Thoracic aorta (tissue), 2 donors: Measurements from ENCODE around the gene CHRM2. TPM values are rescaled to one million over a fixed set of nuclear protein-coding genes. Genes with fewer than 3 reads are reported as not detected.

Source experiments
- ATAC-seq: fragments of 150-250 bp; one replicate; pipeline ENCODE4 v1.8.0; 2017; ENCODE audit warnings: low read depth; ENCODE audit not compliant: insufficient number of reproducible peaks, low FRiP score
- DNase-seq: peaks from one replicate; pipeline ENCODE4 v3.0.0-alpha.2; 2020; ENCODE audit warnings: low spot score
- H3K27ac ChIP-seq, 2 donors: fragments of 200-600 bp; sonication (generic); 1 replicate in 1 of 2; 2 replicates in 1 of 2; pipeline ENCODE4 v1.5.1; 2016; ENCODE audit warnings: mild to moderate bottlenecking in 2 of 2, moderate library complexity in 2 of 2
- H3K27me3 ChIP-seq: fragments of 200-600 bp; sonication (generic); replicated peaks from 2 replicates; pipeline ENCODE4 v1.6.0; 2016; ENCODE audit warnings: mild to moderate bottlenecking; ENCODE audit not compliant: insufficient read depth
- H3K36me3 ChIP-seq: fragments of 200-600 bp; sonication (generic); one replicate; pipeline ENCODE4 v1.5.1; 2016
- H3K4me1 ChIP-seq, 2 donors: fragments of 200-600 bp; sonication (generic); 1 replicate in 1 of 2; 2 replicates in 1 of 2; pipeline versions ENCODE4 v1.5.1 to v1.6.0; 2016; ENCODE audit warnings: low read depth in 2 of 2, mild to moderate bottlenecking in 1 of 2; ENCODE audit not compliant: control insufficient read depth in 1 of 2
- H3K4me3 ChIP-seq: fragments of 200-600 bp; sonication (generic); 2 replicates; pipeline ENCODE4 v1.5.1; 2016; ENCODE audit warnings: mild to moderate bottlenecking
- H3K9me3 ChIP-seq: fragments of 200-600 bp; sonication (generic); 2 replicates; pipeline ENCODE4 v1.5.1; 2016
- CTCF ChIP-seq: fragments of 200-600 bp; sonication (generic); IDR thresholded peaks from one replicate; pipeline ENCODE4 v1.5.1; 2019; ENCODE audit warnings: antibody characterized with exemption
- total RNA-seq, 2 donors: library from RNA; depleted of rRNA; stranded (reverse); fragments of >200 nt; gene quantifications; one replicate each; pipeline versions ENCODE4 v1.1.0 to v1.2.3, GENCODE V29; 2016

Gene CHRM2
- total RNA-seq, 2 donors from 2014 or later = not detected

- Histone ChIP-seq H3K4me1 (no peaks in the 10 kb centered on the region), H3K4me3 (no peak overlapping the region), H3K9me3 (no peaks in the 10 kb centered on the region), H3K36me3 (no peaks in the 10 kb centered on the region), H3K27me3 (no peaks in the 10 kb centered on the region), H3K27ac (no peak overlapping the region)
- DNase-seq (no peak), ATAC-seq (no peak)
- TF ChIP-seq CTCF = no peak
These were observed 168.3 kb downstream of the CHRM2 start for GRCh38 chr7:137036768-137037167.

- no peak overlapping the region for H3K27ac ChIP-seq
- no peaks in the 10 kb centered on the region for H3K9me3 ChIP-seq
- no peak for DNase-seq
- H3K4me3 ChIP-seq = no peak overlapping the region
- ATAC-seq = no peak
- no peaks in the 10 kb centered on the region for H3K27me3 ChIP-seq
- no peak for TF ChIP-seq CTCF
- H3K36me3 ChIP-seq = no peaks in the 10 kb centered on the region
- no peaks in the 10 kb centered on the region for H3K4me1 ChIP-seq
These were observed 170.3 kb downstream of the CHRM2 start for GRCh38 chr7:137038706-137039105.

GRCh38 chr7:137040745-137041144, 172.3 kb downstream of the CHRM2 start:
- Histone ChIP-seq H3K36me3 (no peaks in the 10 kb centered on the region), H3K27me3 (no peaks in the 10 kb centered on the region), H3K27ac (no peak overlapping the region), H3K4me3 (no peak overlapping the region), H3K4me1 (no peaks in the 10 kb centered on the region), H3K9me3 (no peaks in the 10 kb centered on the region)
- no peak for DNase-seq
- no peak for ATAC-seq
- no peak for TF ChIP-seq CTCF

- no peak for DNase-seq
- Histone ChIP-seq H3K9me3 (no peaks in the 10 kb centered on the region), H3K27ac (no peak overlapping the region), H3K4me3 (no peak overlapping the region), H3K36me3 (no peaks in the 10 kb centered on the region), H3K4me1 (no peaks in the 10 kb centered on the region), H3K27me3 (no peaks in the 10 kb centered on the region)
- no peak for ATAC-seq
- TF ChIP-seq CTCF = no peak
These were observed 177.1 kb downstream of the CHRM2 start for GRCh38 chr7:137045573-137045972.

- no peaks in the 10 kb centered on the region for H3K36me3 ChIP-seq
- no peak for ATAC-seq
These were observed 201.0 kb downstream of the CHRM2 start for GRCh38 chr7:137069249-137069963.

More at GRCh38 chr7:137069249-137069963, 201.0 kb downstream of the CHRM2 start:
- TF ChIP-seq CTCF = no peak
- Histone ChIP-seq H3K27me3 (no peaks in the 10 kb centered on the region), H3K4me3 (no peak overlapping the region), H3K9me3 (no peaks in the 10 kb centered on the region), H3K27ac (no peak overlapping the region), H3K4me1 (no peaks in the 10 kb centered on the region)
- no peak for DNase-seq
